ENCODE measurements around the gene PPP1R27. TPM values are rescaled to one million over a fixed set of nuclear protein-coding genes. Genes with fewer than 3 reads are reported as not detected.

PPP1R27 gene, protein sequence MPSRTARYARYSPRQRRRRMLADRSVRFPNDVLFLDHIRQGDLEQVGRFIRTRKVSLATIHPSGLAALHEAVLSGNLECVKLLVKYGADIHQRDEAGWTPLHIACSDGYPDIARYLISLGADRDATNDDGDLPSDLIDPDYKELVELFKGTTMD
- total RNA-seq, result not detected in 2 replicates

DNA sequence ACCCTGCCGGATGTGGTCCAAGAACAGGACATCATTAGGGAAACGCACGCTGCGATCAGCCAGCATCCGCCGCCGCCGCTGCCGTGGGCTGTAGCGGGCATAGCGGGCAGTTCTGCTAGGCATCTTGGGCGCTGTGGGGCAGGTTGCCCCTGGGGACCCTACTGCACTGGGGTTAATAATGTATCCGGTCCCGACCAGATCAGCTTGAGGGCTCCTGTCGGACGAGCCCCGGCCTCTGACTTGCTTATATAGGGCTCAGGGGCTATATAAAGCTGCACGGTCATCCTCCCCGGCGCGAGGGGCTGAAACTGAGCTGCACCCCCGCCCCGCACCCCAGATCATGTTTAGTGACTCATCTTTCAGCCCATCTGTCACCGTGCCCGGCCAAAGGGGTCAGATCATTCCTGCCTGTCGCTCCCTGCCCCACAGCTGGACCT, at the start of gene PPP1R27:
TSS of gene PPP1R27 (minus strand) at position 220 of the 437 bp plus-strand sequence. CDS start at position 123, 97 bp downstream.

GRCh38 chr17:81870981-81871386, 36.1 kb upstream of the PPP1R27 start, which contains the start of gene ARHGDIA:
Gene ARHGDIA (minus strand): TSS chr17:81871337. CDS start chr17:81869930, 1,407 bp downstream.

DNA sequence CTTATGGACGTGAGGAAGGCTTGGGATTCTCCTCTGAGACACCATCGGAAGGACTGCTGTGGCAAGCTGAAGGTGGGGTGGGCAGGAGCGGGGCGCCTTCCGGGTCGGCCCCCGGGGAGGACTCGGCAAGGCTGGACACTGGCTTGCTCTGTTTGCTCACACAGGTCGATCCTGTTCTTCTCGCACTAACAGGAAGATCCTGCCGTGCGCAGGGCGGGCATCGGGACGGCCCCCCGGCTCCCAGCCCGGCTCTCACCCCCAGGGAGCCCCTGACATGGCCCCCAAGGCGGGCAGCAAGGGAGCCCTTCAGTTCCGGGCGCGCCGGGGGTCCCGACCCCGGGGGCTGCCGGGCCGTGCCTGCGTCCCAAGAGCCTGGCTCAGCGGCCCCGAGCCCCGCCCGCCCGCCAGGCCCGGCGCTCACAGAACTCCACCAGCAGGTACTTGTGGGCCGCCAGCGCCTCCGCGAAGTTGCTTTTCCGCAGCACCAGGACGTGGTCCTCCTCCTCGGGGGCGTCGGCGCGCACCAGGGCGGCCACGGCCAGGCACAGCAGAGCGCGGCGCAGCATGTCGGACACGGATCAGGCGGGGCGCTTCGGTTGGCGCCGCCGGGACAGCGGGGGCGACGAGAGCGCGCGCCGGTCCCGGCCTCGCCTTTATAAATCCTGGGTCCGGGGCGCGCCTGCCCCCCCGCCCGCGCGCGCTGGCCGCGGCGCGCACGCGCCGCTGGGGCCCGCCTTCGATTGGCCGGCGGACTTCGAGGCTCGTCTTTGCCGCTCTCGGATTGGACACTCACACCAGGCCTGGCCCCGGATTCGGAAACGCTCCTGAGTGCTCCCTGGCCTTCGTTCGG, 25.3 kb upstream of the PPP1R27 start, which contains the start of gene P4HB:
TSS of gene P4HB (minus strand) at position 630 of the 850 bp plus-strand sequence. CDS start at position 566, 64 bp downstream.

DNA sequence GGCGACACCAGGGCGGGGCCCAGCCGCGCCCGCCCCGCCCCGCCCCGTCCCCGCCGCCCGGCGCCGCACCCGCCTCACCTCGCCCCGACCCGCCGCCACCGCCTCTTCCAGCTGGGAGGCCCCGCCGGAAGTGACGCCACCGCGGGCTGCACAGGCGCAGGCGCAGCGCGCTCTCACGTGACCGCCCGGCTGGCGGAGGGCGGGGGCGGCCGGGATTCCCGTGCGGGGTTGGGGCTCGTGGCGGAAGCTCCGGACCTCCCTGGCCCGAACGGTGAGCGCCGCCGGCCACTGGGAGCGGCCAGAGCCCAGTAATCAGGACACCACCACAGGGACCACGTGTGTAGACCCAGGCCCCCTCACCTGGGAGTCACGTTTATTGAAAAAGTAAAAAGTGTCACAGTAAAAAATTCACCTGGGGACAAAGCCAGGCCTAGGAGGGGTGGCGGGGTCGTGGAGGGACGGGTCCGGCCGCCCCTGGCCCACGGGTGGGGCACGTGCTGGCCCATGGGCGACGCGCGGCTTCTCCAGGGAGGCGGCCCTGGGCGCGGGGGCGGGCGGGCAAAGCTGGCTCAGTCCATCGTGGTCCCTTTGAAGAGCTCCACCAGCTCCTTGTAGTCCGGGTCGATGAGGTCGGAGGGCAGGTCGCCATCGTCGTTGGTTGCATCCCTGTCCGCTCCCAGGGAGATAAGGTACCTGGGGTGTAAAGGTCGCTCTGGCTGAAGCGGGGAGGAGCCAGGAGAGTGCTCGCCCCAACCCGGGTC, 1.5 kb downstream of the PPP1R27 start, which contains the start of gene MCRIP1:
TSS of gene MCRIP1 (minus strand) at position 132 of the 761 bp plus-strand sequence. CDS start 8,785 bp downstream, outside the sequence.

DNA sequence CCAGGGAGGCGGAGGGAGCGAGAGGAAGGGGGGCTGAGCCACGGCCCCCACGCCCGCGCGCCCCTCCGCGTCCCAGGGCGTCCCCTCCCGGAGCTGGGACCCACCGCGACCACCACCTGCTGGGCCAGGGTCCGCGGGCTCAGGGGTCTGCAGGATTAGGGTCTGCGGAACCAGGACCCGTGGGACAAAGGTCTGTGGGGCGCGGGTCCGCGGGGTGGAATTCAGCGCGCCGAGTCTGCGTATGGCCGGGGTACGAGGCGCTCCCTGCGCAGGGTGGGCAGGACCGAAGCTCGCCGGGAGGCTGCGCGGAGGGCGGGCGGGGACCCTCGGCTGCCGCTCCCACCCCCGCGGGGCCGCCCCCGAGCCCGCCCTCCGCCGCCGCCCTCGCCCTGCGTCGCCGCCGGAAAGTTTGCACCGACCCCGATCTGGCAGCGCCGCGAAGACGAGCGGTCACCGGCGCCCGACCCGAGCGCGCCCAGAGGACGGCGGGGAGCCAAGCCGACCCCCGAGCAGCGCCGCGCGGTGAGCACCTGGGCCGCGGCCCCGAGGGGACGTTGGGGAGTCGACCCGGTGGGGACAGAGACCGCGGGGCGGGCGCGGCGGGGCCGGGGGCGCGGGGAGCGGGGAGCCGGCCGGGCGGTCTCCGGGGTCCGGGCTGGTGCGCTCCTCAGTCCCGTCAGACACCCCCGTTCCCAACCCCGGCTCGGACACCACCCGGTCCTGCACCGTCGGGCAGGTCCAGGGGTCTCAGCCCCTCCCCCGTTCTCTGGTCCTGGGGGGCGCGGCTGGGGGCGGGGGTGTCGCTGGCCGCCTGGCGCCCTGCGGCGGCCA, 30.9 kb downstream of the PPP1R27 start, which contains the start of gene GCGR:
TSS of gene GCGR (plus strand) at position 423 of the 831 bp plus-strand sequence. CDS start 4,869 bp downstream, outside the sequence.

Other genes starting within 250 kb of the PPP1R27 start
- 64.6 and 78.3 TPM in 2 replicates for gene NPLOC4, start 197.9 kb downstream of the PPP1R27 start, total RNA-seq
- 2.9 and 4.3 TPM in 2 replicates for gene TSPAN10, start 197.9 kb downstream of the PPP1R27 start, total RNA-seq
- 0.54 and 0.65 TPM in 2 replicates for gene PDE6G, start 178.5 kb downstream of the PPP1R27 start, total RNA-seq
- gene OXLD1, start 168.4 kb downstream of the PPP1R27 start, total RNA-seq, result 14.4 and 16.1 TPM in 2 replicates
- 7.2 and 7.4 TPM in 2 replicates for gene CCDC137, start 168.3 kb downstream of the PPP1R27 start, total RNA-seq
- 27.1 and 29.9 TPM in 2 replicates for gene ARL16, start 151.3 kb downstream of the PPP1R27 start, total RNA-seq
- gene HGS, start 151.0 kb downstream of the PPP1R27 start, total RNA-seq, result 69.5 and 83.4 TPM in 2 replicates
- 15.7 and 17.6 TPM in 2 replicates for gene MRPL12, start 131.7 kb downstream of the PPP1R27 start, total RNA-seq
- gene SLC25A10, start 122.8 kb downstream of the PPP1R27 start, total RNA-seq, result 8.9 and 10.2 TPM in 2 replicates
- not detected in 2 replicates for gene GCGR, start 30.9 kb downstream of the PPP1R27 start, total RNA-seq
- gene MCRIP1, start 1.8 kb downstream of the PPP1R27 start, total RNA-seq, result 74.4 and 76.3 TPM in 2 replicates
- gene P4HB, start 25.5 kb upstream of the PPP1R27 start, total RNA-seq, result 1,029 and 1,052 TPM in 2 replicates
- 101 and 134 TPM in 2 replicates for gene ARHGDIA, start 36.3 kb upstream of the PPP1R27 start, total RNA-seq
- 73.4 and 74.3 TPM in 2 replicates for gene ALYREF, start 56.5 kb upstream of the PPP1R27 start, total RNA-seq
- gene ANAPC11, start 56.7 kb upstream of the PPP1R27 start, total RNA-seq, result 121 and 124 TPM in 2 replicates
- 0.13 and 0.43 TPM in 2 replicates for gene NPB, start 67.2 kb upstream of the PPP1R27 start, total RNA-seq
- gene PCYT2, start 76.3 kb upstream of the PPP1R27 start, total RNA-seq, result 29.8 and 32.8 TPM in 2 replicates
- gene SIRT7, start 83.1 kb upstream of the PPP1R27 start, total RNA-seq, result 15.4 and 15.7 TPM in 2 replicates
- gene MAFG, start 92.7 kb upstream of the PPP1R27 start, total RNA-seq, result 12.9 and 14.5 TPM in 2 replicates
- gene PYCR1, start 102.2 kb upstream of the PPP1R27 start, total RNA-seq, result 64.2 and 98.0 TPM in 2 replicates
- not detected in 2 replicates for gene MYADML2, start 112.2 kb upstream of the PPP1R27 start, total RNA-seq
- not detected in 2 replicates for gene NOTUM, start 126.1 kb upstream of the PPP1R27 start, total RNA-seq
- 18.8 and 22.2 TPM in 2 replicates for gene ASPSCR1, start 142.6 kb upstream of the PPP1R27 start, total RNA-seq
- gene CENPX, start 187.8 kb upstream of the PPP1R27 start, total RNA-seq, result 17.1 and 25.3 TPM in 2 replicates
- 7.5 and 7.7 TPM in 2 replicates for gene LRRC45, start 188.3 kb upstream of the PPP1R27 start, total RNA-seq
- gene RAC3, start 196.6 kb upstream of the PPP1R27 start, total RNA-seq, result 2.1 and 7.1 TPM in 2 replicates
- 31.0 and 31.9 TPM in 2 replicates for gene DCXR, start 202.6 kb upstream of the PPP1R27 start, total RNA-seq
- 33.5 and 43.4 TPM in 2 replicates for gene RFNG, start 216.8 kb upstream of the PPP1R27 start, total RNA-seq
- gene GPS1, start 216.8 kb upstream of the PPP1R27 start, total RNA-seq, result 70.8 and 78.7 TPM in 2 replicates
- 22.8 and 35.9 TPM in 2 replicates for gene DUS1L, start 230.8 kb upstream of the PPP1R27 start, total RNA-seq